HG03066 (cell line): ENCODE results near the gene CD247.

Experiments used
- ATAC-seq: cut with Tn5 transposase; IDR thresholded peaks from one replicate; pipeline ENCODE4 v1.9.1; 2021; ENCODE audit warnings: low read depth; ENCODE audit not compliant: unreplicated experiment

CD247 gene

GRCh38 chr1:167512046-167512654 is 6.2 kb downstream of the CD247 start:
- no peak for ATAC-seq

GRCh38 chr1:167511374-167511986 is 6.8 kb downstream of the CD247 start:
- ATAC-seq, result no peak

- ATAC-seq, result no peak
Measured at GRCh38 chr1:167510881-167511280, 7.4 kb downstream of the CD247 start.

- ATAC-seq, result no peak
Measured at GRCh38 chr1:167510244-167510643, 8.1 kb downstream of the CD247 start.

- ATAC-seq, result no peak
Measured at GRCh38 chr1:167509587-167509986, 8.7 kb downstream of the CD247 start.

GRCh38 chr1:167507719-167508118 is 10.6 kb downstream of the CD247 start:
- ATAC-seq, result no peak

- no peak for ATAC-seq
Measured at GRCh38 chr1:167504467-167504827, 13.9 kb downstream of the CD247 start.

GRCh38 chr1:167503626-167504466 is 14.5 kb downstream of the CD247 start:
- no peak for ATAC-seq

- no peak for ATAC-seq
Measured at GRCh38 chr1:167502719-167503462, 15.4 kb downstream of the CD247 start.

GRCh38 chr1:167502192-167502551 is 16.2 kb downstream of the CD247 start:
- ATAC-seq, result no peak

GRCh38 chr1:167501515-167502191 is 16.7 kb downstream of the CD247 start:
- ATAC-seq, result no peak

- no peak for ATAC-seq
Measured at GRCh38 chr1:167500283-167500860, 18.0 kb downstream of the CD247 start.

- peak; percentile 97 for ATAC-seq
Measured at GRCh38 chr1:167499664-167500101, 18.6 kb downstream of the CD247 start.

GRCh38 chr1:167499106-167499505 is 19.2 kb downstream of the CD247 start:
- ATAC-seq, result no peak

- no peak for ATAC-seq
Measured at GRCh38 chr1:167496797-167497619, 21.3 kb downstream of the CD247 start.

GRCh38 chr1:167493372-167493771 is 25.0 kb downstream of the CD247 start:
- no peak for ATAC-seq

- ATAC-seq, result no peak
Measured at GRCh38 chr1:167492481-167492910, 25.8 kb downstream of the CD247 start.

- ATAC-seq, result no peak
Measured at GRCh38 chr1:167491586-167492461, 26.5 kb downstream of the CD247 start.
